ENCODE measurements around the gene ZNF768. TPM values are rescaled to one million over a fixed set of nuclear protein-coding genes. Genes with fewer than 3 reads are reported as not detected.
A peak's percentile ranks its signal among the peaks of the same experiment; 100 is the strongest.

ZNF768 gene
- total and polyA plus RNA-seq, 2 of the 13 experiments (the other 11 are each of a cell fraction or from before 2014, with no cell fraction given): 26.7 to 34.4 TPM

- TF ChIP-seq PHF5A (CRISPR knock-in tag; IDR thresholded peaks at IDR 0.05; ENCODE audit: low read depth, unreplicated experiment) (no peak), KLF16 (CRISPR knock-in tag; IDR thresholded peaks at IDR 0.05) (0 out of 4 replicates have a peak, but pooled peaks of 1 of the 2 experiments have one; percentile 16), ZFP37 (CRISPR knock-in tag; IDR thresholded peaks at IDR 0.05; ENCODE audit: borderline replicate concordance) (no peak), JDP2 (CRISPR knock-in tag; IDR thresholded peaks at IDR 0.05; ENCODE audit: borderline replicate concordance) (no peak), ZKSCAN1 (IDR thresholded peaks at IDR 0.05; ENCODE audit: low read length) (no peak), HOXA9 (CRISPR knock-in tag; IDR thresholded peaks at IDR 0.05; ENCODE audit: borderline replicate concordance) (no peak), ZNF552 (CRISPR knock-in tag; IDR thresholded peaks at IDR 0.05; ENCODE audit: borderline replicate concordance) (no peak), PITX1 (CRISPR knock-in tag; IDR thresholded peaks at IDR 0.05) (no peak), ZNF3 (CRISPR knock-in tag; IDR thresholded peaks at IDR 0.05) (no peak), ZNF17 (CRISPR knock-in tag; IDR thresholded peaks at IDR 0.05) (peak; percentile 19; the same call in 1 of the 2 replicates), SMAD3 (CRISPR knock-in tag; IDR thresholded peaks at IDR 0.05) (no peak), SIN3B (IDR thresholded peaks at IDR 0.05; ENCODE audit: low read length) (no peak), MTA1 (CRISPR knock-in tag; IDR thresholded peaks at IDR 0.05; ENCODE audit: borderline replicate concordance) (no peak), ZNF496 (CRISPR knock-in tag; IDR thresholded peaks at IDR 0.05; ENCODE audit: insufficient replicate concordance) (no peak), PHF8 (CRISPR knock-in tag; IDR thresholded peaks at IDR 0.05) (no peak), ZNF33A (CRISPR knock-in tag; IDR thresholded peaks at IDR 0.05; ENCODE audit: borderline replicate concordance) (no peak), ZBTB42 (CRISPR knock-in tag; IDR thresholded peaks at IDR 0.05) (peak; percentile 32; the same call in 1 of the 2 replicates), ZNF724P (CRISPR knock-in tag; IDR thresholded peaks at IDR 0.05; ENCODE audit: borderline replicate concordance) (no peak)
- TF ChIP-seq, protein P1, sequence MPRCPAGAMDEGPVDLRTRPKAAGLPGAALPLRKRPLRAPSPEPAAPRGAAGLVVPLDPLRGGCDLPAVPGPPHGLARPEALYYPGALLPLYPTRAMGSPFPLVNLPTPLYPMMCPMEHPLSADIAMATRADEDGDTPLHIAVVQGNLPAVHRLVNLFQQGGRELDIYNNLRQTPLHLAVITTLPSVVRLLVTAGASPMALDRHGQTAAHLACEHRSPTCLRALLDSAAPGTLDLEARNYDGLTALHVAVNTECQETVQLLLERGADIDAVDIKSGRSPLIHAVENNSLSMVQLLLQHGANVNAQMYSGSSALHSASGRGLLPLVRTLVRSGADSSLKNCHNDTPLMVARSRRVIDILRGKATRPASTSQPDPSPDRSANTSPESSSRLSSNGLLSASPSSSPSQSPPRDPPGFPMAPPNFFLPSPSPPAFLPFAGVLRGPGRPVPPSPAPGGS (CRISPR knock-in tag; IDR thresholded peaks at IDR 0.05): no peak
- TF ChIP-seq, protein P2, sequence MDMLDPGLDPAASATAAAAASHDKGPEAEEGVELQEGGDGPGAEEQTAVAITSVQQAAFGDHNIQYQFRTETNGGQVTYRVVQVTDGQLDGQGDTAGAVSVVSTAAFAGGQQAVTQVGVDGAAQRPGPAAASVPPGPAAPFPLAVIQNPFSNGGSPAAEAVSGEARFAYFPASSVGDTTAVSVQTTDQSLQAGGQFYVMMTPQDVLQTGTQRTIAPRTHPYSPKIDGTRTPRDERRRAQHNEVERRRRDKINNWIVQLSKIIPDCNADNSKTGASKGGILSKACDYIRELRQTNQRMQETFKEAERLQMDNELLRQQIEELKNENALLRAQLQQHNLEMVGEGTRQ (IDR thresholded peaks at IDR 0.05; ENCODE audit: low read depth, low read length): no peak
- TF ChIP-seq, protein P2 (CRISPR knock-in tag; IDR thresholded peaks at IDR 0.05; ENCODE audit: borderline replicate concordance): no peak
- TF ChIP-seq, protein P3, sequence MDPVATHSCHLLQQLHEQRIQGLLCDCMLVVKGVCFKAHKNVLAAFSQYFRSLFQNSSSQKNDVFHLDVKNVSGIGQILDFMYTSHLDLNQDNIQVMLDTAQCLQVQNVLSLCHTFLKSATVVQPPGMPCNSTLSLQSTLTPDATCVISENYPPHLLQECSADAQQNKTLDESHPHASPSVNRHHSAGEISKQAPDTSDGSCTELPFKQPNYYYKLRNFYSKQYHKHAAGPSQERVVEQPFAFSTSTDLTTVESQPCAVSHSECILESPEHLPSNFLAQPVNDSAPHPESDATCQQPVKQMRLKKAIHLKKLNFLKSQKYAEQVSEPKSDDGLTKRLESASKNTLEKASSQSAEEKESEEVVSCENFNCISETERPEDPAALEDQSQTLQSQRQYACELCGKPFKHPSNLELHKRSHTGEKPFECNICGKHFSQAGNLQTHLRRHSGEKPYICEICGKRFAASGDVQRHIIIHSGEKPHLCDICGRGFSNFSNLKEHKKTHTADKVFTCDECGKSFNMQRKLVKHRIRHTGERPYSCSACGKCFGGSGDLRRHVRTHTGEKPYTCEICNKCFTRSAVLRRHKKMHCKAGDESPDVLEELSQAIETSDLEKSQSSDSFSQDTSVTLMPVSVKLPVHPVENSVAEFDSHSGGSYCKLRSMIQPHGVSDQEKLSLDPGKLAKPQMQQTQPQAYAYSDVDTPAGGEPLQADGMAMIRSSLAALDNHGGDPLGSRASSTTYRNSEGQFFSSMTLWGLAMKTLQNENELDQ (CRISPR knock-in tag; IDR thresholded peaks at IDR 0.05; ENCODE audit: borderline replicate concordance): no peak
- TF ChIP-seq, protein P4, sequence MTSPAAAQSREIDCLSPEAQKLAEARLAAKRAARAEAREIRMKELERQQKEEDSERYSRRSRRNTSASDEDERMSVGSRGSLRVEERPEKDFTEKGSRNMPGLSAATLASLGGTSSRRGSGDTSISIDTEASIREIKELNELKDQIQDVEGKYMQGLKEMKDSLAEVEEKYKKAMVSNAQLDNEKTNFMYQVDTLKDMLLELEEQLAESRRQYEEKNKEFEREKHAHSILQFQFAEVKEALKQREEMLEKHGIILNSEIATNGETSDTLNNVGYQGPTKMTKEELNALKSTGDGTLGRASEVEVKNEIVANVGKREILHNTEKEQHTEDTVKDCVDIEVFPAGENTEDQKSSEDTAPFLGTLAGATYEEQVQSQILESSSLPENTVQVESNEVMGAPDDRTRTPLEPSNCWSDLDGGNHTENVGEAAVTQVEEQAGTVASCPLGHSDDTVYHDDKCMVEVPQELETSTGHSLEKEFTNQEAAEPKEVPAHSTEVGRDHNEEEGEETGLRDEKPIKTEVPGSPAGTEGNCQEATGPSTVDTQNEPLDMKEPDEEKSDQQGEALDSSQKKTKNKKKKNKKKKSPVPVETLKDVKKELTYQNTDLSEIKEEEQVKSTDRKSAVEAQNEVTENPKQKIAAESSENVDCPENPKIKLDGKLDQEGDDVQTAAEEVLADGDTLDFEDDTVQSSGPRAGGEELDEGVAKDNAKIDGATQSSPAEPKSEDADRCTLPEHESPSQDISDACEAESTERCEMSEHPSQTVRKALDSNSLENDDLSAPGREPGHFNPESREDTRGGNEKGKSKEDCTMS (CRISPR knock-in tag; conservative IDR thresholded peaks at IDR 0.05): no peak
These were observed 7.5 kb upstream of the ZNF768 start (continued) for GRCh38 chr16:30533748-30534367.

All from HepG2 (cell line).